ENCODE data around the gene GCLC.
A peak's percentile ranks its signal among the peaks of the same experiment; 100 is the strongest.
"Not testable (repeated sequence)": the region's sequence is repeated elsewhere in the genome, so short reads cannot be mapped to it uniquely, and the experiment has no call there.

The GCLC gene

GRCh38 chr6:53487080-53487479, 57.8 kb downstream of the GCLC start:
- DNase-seq (ENCODE audit: low spot score) = no peak
- TF ChIP-seq CTCF (IDR thresholded peaks at IDR 0.05; ENCODE audit: extremely low read depth, insufficient read depth, missing control alignments) = no peak
- in situ Hi-C loops (cut with MboI; ENCODE audit: low pct_unique_long_range_greater_than_20kb, low sequenced_read_pairs, unreplicated experiment) = no loop called here

DNA sequence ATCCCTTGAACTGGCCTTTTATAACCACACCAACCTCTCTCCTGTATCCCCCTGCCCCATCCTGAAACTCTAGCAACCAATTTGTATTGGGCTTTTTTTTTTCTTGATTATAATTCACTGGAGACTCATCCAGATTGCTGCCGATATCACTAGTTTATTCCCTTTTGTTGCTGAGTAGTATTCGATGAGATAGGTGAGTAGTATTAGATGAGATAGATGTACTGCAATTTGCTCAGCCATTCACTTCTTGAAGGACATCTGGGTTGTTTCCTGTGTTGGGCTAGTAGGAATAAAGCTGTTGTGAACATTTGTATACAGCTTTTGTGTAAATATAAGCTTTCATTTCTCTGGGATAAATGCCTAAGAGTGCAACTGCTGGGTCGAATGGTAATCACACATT, 58.2 kb downstream of the GCLC start:
- TF ChIP-seq CTCF (IDR thresholded peaks at IDR 0.05; ENCODE audit: extremely low read depth, insufficient read depth, missing control alignments) = no peak
- in situ Hi-C loops (cut with MboI; ENCODE audit: low pct_unique_long_range_greater_than_20kb, low sequenced_read_pairs, unreplicated experiment) = no loop called here
- no peak for DNase-seq (ENCODE audit: low spot score)

GRCh38 chr6:53484476-53485280, 60.2 kb downstream of the GCLC start:
- peak; percentile 90 for TF ChIP-seq CTCF (IDR thresholded peaks at IDR 0.05; ENCODE audit: extremely low read depth, insufficient read depth, missing control alignments)
- peak; percentile 15 for DNase-seq (ENCODE audit: low spot score)
- in situ Hi-C loops (cut with MboI; ENCODE audit: low pct_unique_long_range_greater_than_20kb, low sequenced_read_pairs, unreplicated experiment) = no loop called here

- in situ Hi-C loops (cut with MboI; ENCODE audit: low pct_unique_long_range_greater_than_20kb, low sequenced_read_pairs, unreplicated experiment) = no loop called here
- no peak for TF ChIP-seq CTCF (IDR thresholded peaks at IDR 0.05; ENCODE audit: extremely low read depth, insufficient read depth, missing control alignments)
- no peak for DNase-seq (ENCODE audit: low spot score)
Observed at GRCh38 chr6:53483423-53484353, 61.2 kb downstream of the GCLC start.

DNA sequence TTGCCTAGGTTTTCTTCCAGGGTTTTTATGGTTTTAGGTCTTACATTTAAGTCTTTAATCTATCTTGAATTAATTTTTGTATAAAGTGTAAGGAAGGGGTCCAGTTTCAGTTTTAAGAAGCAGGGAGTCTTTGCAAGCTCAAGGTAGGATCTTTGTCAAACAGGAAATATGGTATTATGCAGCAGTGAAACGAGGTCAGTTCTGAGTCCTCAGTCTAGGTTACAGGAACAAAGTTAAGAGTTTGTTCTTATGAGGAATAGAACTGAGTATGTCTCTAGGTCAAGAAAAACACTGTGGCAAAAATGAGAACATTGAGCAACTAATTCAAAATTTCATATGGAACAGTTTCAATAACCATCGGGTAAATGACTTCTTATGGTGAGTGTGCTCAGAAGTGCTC, 63.6 kb downstream of the GCLC start:
- in situ Hi-C loops (cut with MboI; ENCODE audit: low pct_unique_long_range_greater_than_20kb, low sequenced_read_pairs, unreplicated experiment) = no loop called here
- no peak for DNase-seq (ENCODE audit: low spot score)
- TF ChIP-seq CTCF (IDR thresholded peaks at IDR 0.05; ENCODE audit: extremely low read depth, insufficient read depth, missing control alignments) = no peak

DNA sequence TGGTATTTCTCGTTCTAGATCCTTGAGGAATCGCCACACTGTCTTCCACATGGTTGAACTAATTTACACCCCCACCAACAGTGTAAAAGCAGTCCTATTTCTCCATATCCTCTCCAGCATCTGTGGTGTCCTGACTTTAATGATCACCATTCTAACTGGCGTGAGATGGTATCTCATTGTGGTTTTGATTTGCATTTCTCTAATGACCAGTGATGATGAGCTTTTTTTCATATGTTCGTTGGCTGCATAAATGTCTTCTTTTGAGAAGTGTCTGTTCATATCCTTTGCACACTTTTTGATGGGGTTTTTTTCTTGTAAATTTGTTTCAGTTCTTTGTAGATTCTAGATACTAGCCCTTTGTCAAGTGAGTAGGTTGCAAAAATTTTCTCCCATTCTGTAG, 64.1 kb downstream of the GCLC start:
- DNase-seq (ENCODE audit: low spot score); in situ Hi-C loops (cut with MboI; ENCODE audit: low pct_unique_long_range_greater_than_20kb, low sequenced_read_pairs, unreplicated experiment): not testable (repeated sequence)

DNA sequence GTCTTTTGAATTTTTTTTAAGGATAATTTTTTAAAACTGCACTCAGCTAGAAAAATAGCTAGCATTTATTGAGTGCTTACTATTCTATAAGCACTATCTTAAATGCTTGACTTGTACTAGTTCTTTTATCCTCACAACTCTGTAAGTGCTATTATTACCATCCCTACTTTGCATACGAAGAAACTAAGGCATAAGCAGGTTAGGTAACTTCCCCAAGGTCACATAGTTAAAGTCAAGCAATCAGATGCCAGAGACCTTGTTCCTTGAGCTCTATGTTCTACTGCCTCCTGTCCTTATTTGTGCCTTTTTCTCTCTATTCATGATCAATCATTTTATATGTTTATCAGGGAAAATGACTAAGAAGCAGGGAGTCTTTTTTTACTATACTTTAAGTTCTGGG, 65.0 kb downstream of the GCLC start:
- no peak for TF ChIP-seq CTCF (IDR thresholded peaks at IDR 0.05; ENCODE audit: extremely low read depth, insufficient read depth, missing control alignments)
- in situ Hi-C loops (cut with MboI; ENCODE audit: low pct_unique_long_range_greater_than_20kb, low sequenced_read_pairs, unreplicated experiment) = loop anchor here (10.0 kb wide), 1 partner anchor 305 kb away; no protein-coding TSS in a partner anchor

More for the DNA sequence above, 65.0 kb downstream of the GCLC start:
- no peak for DNase-seq (ENCODE audit: low spot score)

Data from GM13977 (cell line).